Stimulated activated naive B cell treated with anti-CD40 and anti-IgM and Interleukin-4, amounts not matched to agents 10 μg/mL and 1 μg/mL and 100 μg/mL, for 72 hours (primary cell): ENCODE measurements around the gene LGALS9C.
"Not testable (repeated sequence)": the region's sequence is repeated elsewhere in the genome, so short reads cannot be mapped to it uniquely, and the experiment has no call there.

Experiments
- ATAC-seq, 2 donors: fragments of 150-1000 bp; cut with Tn5 transposase; replicated peaks; 2 replicates each; pipeline ENCODE4 v1.10.0; 2021; ENCODE audit warnings: moderate library complexity in 1 of 2
- DNase-seq: peaks from one replicate; pipeline ENCODE4 v3.0.0; 2021
- H3K27ac Mint-ChIP-seq: one replicate; pipeline ENCODE4 v1.8.0; 2022; ENCODE audit warnings: mild to moderate bottlenecking, mixed read lengths
- H3K27me3 Mint-ChIP-seq, 2 donors: one replicate each; pipeline ENCODE4 v1.8.0; 2022; ENCODE audit warnings: mixed read lengths in 2 of 2
- H3K36me3 Mint-ChIP-seq, 2 donors: one replicate each; pipeline ENCODE4 v1.8.0; 2022; ENCODE audit warnings: mixed read lengths in 2 of 2, mild to moderate bottlenecking in 1 of 2
- H3K4me1 Mint-ChIP-seq, 2 donors: one replicate each; pipeline ENCODE4 v1.8.0; 2022; ENCODE audit warnings: mixed read lengths in 2 of 2, mild to moderate bottlenecking in 1 of 2
- H3K4me3 Mint-ChIP-seq, 2 donors: one replicate each; pipeline ENCODE4 v1.8.0; 2022; ENCODE audit warnings: mild to moderate bottlenecking in 2 of 2, mixed read lengths in 2 of 2, moderate library complexity in 1 of 2
- H3K9me3 Mint-ChIP-seq, 2 donors: one replicate each; pipeline ENCODE4 v1.8.0; 2022; ENCODE audit warnings: mixed read lengths in 2 of 2, mild to moderate bottlenecking in 1 of 2

LGALS9C gene

DNA sequence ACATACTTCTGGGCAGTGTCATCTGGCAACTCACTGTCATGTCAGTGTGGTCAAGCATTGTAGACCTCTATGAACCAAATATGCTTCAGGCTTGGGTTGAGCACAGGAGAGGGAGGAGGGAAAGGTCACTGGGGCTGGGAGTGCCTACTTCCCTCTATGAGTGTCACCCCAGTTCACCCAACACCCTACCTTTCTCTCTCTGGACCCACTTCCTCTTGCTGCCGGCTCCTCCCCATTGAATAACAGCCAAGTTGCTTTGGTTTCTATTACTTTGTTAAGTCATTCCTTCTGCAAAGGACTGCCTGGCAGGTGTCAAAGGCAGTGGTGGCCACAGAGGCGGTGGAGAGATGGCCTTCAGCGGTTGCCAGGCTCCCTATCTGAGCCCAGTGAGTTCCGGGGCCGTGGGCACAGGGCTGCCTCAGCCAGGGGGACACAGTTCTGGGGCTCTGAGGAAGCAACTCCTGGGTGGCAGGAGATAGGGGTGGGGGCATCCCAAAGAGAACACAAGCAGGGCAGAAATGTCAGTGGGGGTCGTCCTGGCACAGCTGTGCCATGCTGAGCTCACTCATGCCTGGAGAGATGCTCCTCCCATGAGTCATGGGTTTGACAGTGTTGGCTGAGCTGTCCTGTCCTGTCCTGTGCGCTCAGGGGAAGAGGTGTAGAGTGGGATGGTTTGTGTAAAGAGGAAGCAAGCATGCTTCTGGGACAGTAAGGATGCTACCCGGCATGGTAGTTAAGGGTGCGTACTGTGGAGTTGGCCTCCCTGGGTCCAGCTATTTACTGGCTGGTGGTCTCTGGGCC is at the start of gene LGALS9C:
Gene LGALS9C, plus strand, starts transcription at position 282 of the 801 bp plus-strand sequence. Its CDS starts 66 bp downstream, at position 348.
- not testable (repeated sequence) for H3K27ac Mint-ChIP-seq, H3K27me3 Mint-ChIP-seq, H3K36me3 Mint-ChIP-seq, H3K9me3 Mint-ChIP-seq
- DNase-seq, result peak; percentile 1
- Mint-ChIP-seq H3K4me1 (peaks cover 1 to 12% of the 10 kb centered on the region in 2 donors), H3K4me3 (peak within 1 kb of the TSS in 1 of 2 donors; percentile 75)
- ATAC-seq, result peak; percentile 94 to 97

DNA sequence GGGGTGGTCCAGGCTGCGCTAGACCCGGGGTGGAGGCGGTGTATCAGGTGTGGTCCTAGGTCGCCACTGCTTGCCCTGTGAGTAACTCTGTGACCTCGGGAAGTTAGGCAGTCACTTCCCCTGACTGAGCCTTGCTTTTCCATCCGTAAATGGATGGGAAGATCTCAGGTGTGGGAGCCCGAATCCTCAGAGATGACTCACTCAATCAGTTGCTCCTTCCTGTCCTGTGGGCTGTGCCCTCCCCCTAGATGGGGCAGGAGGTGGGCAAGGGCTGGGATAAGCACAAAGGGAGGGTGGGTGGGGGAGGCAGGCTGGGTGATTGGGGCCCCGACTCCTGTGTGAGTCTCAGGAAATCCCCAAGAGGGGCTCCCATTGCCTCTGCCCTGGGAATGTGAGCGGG is 44.4 kb upstream of the LGALS9C start:
- not testable (repeated sequence) for H3K27ac Mint-ChIP-seq, ATAC-seq, H3K27me3 Mint-ChIP-seq, H3K36me3 Mint-ChIP-seq, H3K4me1 Mint-ChIP-seq, DNase-seq, H3K9me3 Mint-ChIP-seq, H3K4me3 Mint-ChIP-seq

DNA sequence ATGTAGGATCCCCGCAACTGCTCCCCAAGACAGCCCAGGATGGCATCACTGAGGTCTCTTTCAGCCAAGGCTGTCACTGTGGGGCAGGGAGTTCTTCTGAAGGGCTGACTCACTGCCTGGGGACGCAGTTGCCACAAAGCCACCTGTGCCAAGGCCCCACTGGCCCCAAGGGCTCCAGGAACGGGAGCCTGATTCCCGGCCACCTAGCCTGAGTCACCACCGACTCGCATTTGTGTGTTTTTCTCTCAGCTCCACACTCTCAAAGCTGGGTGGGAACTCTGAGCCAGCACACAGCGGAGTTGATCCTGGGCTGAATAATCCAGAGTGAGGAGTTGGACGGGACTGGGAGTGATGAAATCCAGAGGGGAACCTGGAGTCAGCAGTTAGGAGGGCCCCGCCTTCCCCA is 37.1 kb upstream of the LGALS9C start:
- H3K27ac Mint-ChIP-seq, H3K9me3 Mint-ChIP-seq, DNase-seq, H3K4me3 Mint-ChIP-seq, H3K27me3 Mint-ChIP-seq, H3K36me3 Mint-ChIP-seq, H3K4me1 Mint-ChIP-seq, ATAC-seq: not testable (repeated sequence)

DNA sequence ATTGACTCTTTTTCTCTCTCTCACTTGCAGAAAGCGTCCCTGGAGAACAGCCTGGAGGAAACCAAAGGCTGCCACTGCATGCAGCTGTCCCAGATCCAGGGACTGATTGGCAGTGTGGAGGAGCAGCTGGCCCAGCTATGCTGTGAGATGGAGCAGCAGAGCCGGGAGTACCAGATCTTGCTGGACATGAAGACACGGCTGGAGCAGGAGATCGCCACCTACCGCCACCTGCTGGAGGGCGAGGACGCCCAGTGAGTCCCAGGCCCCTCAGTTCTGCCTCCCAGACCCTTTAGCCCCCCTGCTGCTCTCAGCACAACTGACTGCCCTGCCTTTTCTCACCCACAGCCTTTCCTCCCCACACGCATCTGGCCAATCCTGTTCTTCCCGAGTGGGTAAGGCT is 34.5 kb upstream of the LGALS9C start:
- H3K9me3 Mint-ChIP-seq, H3K27ac Mint-ChIP-seq, DNase-seq, H3K4me1 Mint-ChIP-seq, H3K36me3 Mint-ChIP-seq, H3K4me3 Mint-ChIP-seq, H3K27me3 Mint-ChIP-seq: not testable (repeated sequence)
- ATAC-seq, result peak in 1 of 2 donors; percentile 77

DNA sequence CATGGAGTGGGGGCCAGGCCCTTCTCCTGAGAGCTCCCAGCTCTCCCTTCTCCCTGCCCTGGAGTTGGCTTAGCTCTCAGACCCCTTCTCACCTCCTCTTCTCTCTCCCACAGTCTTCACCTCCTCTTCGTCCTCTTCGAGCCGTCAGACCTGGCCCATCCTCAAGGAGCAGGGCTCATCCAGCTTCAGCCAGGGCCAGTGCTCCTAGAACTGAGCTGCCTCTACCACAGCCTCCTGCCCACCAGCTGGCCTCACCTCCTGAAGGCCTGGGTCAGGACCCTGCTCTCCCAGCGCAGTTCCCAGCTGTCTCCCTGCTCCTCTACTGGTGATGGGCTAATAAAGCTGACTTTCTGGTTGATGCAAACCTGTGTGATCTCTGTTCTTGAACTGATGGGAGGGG is 34.1 kb upstream of the LGALS9C start:
- H3K36me3 Mint-ChIP-seq, H3K4me1 Mint-ChIP-seq, H3K9me3 Mint-ChIP-seq, H3K4me3 Mint-ChIP-seq, DNase-seq, H3K27me3 Mint-ChIP-seq, H3K27ac Mint-ChIP-seq: not testable (repeated sequence)
- ATAC-seq, result peak in 1 of 2 donors; percentile 13

DNA sequence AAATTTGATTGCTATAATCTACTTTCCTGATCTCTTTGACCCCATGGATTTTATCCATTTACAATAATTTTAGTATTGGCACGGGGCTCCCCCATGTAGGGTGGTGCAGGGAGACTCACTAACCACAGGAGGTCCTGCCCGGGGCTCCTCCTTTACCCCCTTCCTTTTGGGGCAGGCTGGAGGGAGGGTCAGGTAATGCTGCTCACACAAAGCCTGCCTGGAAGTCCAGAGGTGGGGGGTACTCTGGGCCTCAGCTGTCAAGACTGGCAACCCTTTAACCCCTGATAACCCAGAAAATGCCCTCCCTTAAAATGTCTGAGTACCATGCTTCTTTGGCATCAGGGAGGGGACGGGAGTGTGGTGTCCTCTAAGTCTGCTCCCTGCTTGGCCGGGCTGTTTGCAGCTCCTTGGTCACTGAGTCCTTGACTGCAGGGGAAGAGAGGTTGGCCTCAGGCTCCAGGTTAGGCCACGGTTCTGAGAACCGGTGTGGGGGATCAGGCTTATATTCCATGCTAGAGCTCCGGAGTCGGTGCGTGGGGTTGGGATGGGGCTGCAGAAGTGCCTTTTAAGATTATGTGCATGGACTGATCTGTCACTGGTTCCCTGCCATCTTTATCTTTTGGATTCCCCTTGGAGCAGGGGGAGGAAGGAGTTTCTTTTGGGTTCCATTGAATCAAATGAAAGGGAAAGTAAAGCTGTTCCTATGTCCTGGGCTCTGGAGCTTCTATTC is 28.9 kb upstream of the LGALS9C start:
- H3K4me1 Mint-ChIP-seq, H3K9me3 Mint-ChIP-seq, H3K36me3 Mint-ChIP-seq, H3K27ac Mint-ChIP-seq, ATAC-seq, H3K4me3 Mint-ChIP-seq, DNase-seq: not testable (repeated sequence)
- peaks cover 0 to 17% of the 10 kb centered on the region in 2 donors for H3K27me3 Mint-ChIP-seq

DNA sequence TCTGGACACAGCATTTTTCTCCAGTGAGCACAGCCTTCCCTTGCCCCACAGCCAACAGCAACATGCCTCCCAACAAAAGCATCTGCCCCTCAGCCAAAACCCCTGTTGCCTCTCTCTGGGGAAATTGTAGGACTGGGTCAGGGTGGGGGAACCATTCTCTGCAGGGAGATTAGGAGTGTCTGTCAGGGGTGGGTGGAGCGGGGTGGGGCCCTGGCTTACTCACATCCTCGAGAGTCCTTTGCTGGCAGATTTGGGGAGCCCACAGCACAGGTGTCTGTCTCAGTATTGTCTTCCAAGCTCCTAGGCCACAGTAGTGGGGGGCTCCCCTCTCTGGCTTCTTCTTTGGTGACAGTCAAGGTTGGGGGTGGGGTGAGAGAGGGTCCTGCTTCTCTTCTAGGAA is 28.3 kb upstream of the LGALS9C start:
- not testable (repeated sequence) for ATAC-seq, H3K27ac Mint-ChIP-seq, H3K4me3 Mint-ChIP-seq

DNA sequence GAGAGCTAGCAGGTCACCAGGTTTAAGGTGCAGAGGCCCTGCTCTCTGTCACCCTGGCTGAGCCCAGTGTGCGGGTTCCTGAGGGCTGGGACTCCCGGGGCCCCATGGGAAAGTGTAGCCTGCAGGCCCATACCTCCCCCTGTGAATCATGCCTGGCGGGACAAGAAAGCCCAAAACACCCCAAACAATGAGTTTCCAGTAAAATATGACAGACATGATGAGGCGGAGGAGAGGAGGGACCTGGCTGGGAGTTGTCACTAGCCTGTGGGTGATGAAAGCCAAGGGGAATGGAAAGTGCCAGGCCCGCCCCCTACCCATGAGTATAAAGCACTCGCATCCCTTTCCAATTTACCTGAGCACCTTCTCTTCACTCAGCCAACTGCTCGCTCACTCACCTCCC is 26.8 kb upstream of the LGALS9C start:
- not testable (repeated sequence) for H3K9me3 Mint-ChIP-seq, H3K4me3 Mint-ChIP-seq, H3K27ac Mint-ChIP-seq, H3K36me3 Mint-ChIP-seq, H3K4me1 Mint-ChIP-seq, ATAC-seq, DNase-seq
- H3K27me3 Mint-ChIP-seq, result peaks cover 0 to 17% of the 10 kb centered on the region in 2 donors

More for the DNA sequence above, 28.3 kb upstream of the LGALS9C start:
- DNase-seq, H3K36me3 Mint-ChIP-seq, H3K9me3 Mint-ChIP-seq, H3K4me1 Mint-ChIP-seq: not testable (repeated sequence)
- H3K27me3 Mint-ChIP-seq, result peaks cover 0 to 17% of the 10 kb centered on the region in 2 donors

DNA sequence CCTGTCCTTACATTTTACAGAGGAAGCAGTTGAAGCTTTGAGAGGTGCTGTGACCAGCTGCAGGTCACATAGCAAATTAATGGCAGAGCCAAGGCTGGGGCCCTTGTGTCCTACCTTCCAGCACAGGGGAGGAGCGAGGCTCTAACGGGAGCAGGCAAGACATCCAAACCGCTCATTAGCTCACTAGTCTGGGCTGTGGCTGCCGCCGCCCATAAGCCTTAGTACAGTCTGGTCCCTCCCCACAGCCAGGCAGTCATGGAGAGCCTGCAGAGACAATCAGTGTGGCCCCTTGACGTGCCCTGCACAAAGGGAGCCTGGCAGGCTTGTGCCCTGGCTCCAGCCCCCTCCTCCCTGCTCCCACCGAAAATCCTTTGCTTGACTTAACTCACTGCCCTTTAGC is 25.6 kb upstream of the LGALS9C start:
- not testable (repeated sequence) for H3K4me3 Mint-ChIP-seq, ATAC-seq, H3K4me1 Mint-ChIP-seq, H3K36me3 Mint-ChIP-seq, H3K27ac Mint-ChIP-seq, DNase-seq, H3K9me3 Mint-ChIP-seq
- peaks cover 0 to 12% of the 10 kb centered on the region in 2 donors for H3K27me3 Mint-ChIP-seq

DNA sequence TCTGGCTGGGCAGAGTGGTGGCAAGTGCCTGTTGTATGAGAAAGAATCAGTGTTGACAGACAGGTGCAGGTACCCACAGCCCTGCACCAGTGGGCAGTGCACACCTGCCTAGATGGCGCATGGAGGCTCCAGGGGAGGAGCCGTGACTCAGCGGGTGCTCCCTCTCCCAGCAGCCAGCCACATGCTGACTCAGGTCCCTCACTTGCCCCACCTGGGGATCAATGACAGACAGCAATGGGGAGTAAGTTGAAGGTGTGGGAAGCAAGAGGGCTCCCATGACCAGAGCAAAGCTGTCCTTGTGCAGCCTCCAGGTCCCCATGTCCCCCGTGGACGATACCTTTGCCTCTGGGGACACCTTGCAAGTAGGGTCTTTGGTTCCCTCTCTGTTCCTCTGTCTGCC is 24.6 kb upstream of the LGALS9C start:
- H3K4me1 Mint-ChIP-seq, H3K4me3 Mint-ChIP-seq, H3K36me3 Mint-ChIP-seq, H3K27ac Mint-ChIP-seq, DNase-seq, H3K9me3 Mint-ChIP-seq, ATAC-seq: not testable (repeated sequence)
- H3K27me3 Mint-ChIP-seq, result peaks cover 0 to 12% of the 10 kb centered on the region in 2 donors

DNA sequence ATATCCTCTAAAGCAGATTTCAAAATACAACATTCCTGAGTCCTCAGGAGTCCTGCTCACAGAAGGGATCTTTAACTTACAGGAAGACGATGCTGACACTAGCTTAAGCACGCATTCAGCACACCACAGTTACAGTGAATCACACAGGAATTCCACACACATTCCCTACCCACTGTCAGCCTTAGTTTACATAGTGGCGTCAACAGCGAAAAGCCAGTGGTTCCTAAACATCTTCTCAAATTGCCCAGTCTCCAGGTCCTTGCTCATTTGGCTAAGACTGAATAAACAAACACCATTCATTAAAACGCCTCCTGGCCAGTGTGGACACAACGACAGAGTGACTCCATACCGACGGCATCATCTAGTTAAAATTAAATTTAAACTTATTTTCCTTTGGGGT is 17.6 kb upstream of the LGALS9C start:
- not testable (repeated sequence) for H3K27ac Mint-ChIP-seq, DNase-seq, H3K4me3 Mint-ChIP-seq, H3K36me3 Mint-ChIP-seq, ATAC-seq, H3K27me3 Mint-ChIP-seq, H3K4me1 Mint-ChIP-seq, H3K9me3 Mint-ChIP-seq

DNA sequence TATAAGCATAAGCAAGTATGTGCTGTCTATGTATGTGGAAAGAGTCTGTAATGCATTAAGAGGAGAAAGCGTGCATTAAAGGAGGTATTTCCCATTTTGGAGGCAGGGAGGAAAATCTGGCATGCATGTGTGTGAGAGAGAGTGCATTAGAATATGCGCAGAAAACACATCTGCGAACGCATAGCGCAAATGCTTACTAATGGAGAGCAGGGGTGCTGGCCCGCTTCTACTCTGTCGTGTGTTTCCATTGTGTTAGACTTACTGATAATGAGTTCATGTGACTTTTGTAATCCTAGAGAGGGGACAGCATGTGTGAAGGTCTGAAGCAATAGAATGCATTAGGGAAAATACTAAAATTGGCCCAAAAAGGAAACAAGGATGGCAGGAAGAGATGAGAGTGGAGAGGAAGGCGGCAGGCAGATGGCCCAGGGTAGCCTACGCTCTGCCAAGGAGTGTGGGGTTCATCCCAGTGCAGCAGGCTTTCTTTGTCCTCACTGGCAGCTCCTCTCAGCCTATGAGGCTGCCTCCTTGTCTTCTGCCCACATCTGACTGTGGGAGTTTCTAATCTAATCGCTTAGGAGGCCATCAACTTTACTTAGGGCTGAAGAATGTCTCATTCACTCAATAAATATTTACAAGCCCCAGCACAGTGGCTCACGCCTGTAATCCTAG is 12.6 kb upstream of the LGALS9C start:
- H3K9me3 Mint-ChIP-seq, H3K4me1 Mint-ChIP-seq, H3K27me3 Mint-ChIP-seq, ATAC-seq, DNase-seq, H3K36me3 Mint-ChIP-seq, H3K27ac Mint-ChIP-seq, H3K4me3 Mint-ChIP-seq: not testable (repeated sequence)

DNA sequence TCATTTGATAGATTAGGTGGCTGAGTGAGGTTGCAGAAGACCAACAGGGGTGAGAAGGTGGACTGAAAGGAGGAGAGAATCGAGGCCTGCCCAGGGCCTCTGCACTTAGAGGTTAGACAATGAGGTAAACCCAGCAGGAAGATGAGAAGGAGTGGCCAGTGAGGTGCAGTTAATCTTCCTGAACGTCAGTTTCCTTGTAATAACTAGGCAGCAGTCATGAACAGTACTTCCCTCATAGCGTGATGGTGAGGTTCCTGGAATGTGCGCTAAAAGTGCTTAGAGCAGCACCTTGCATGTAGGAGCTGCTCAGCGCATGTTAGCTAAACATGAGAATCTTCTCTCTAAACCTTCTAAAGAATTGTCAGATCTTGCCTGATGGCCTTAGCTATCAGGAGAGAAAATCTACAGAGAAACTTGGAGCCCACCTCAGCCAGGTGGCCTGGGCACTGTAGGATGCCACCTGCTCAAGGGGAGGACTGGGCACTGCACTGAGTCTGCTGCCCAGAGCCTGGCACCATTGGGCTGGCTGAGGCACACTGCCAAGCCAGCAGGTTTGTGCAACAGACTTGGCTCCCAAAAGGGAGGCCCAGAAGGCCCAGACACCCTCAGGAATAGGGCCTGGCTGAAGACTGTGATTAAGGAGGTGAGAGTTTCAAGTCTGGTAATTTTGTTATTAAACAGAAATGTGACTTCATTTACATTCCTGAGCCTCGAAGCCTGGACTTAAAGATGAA is 10.2 kb upstream of the LGALS9C start:
- H3K9me3 Mint-ChIP-seq, H3K4me3 Mint-ChIP-seq, H3K27me3 Mint-ChIP-seq, DNase-seq, H3K36me3 Mint-ChIP-seq, H3K27ac Mint-ChIP-seq, ATAC-seq, H3K4me1 Mint-ChIP-seq: not testable (repeated sequence)

DNA sequence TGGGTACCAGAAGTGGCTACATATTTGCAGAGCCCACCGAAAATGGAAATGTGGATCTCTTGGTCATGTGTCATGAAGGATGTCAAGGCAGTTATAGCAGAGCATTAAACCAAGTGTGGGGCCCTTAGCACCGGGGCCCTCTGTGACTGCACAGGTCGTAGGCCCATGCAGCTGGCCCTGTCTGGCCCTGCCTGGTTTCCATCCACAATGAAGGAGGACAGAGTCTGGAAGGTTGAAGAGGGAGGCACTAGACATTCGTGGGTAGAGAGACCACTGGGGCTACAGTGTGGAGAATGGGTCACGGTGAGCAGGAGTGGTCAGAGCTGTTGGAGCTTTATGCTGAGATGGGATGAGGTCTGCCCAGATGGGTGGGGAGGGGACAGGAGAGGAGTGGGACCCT is 9.6 kb upstream of the LGALS9C start:
- DNase-seq, H3K4me3 Mint-ChIP-seq, H3K9me3 Mint-ChIP-seq, H3K27ac Mint-ChIP-seq, H3K27me3 Mint-ChIP-seq, H3K36me3 Mint-ChIP-seq, H3K4me1 Mint-ChIP-seq: not testable (repeated sequence)
- peak in 1 of 2 donors; percentile 14 for ATAC-seq
